ENCODE measurements around the gene EVPLL.
"Not testable (repeated sequence)": the region's sequence is repeated elsewhere in the genome, so short reads cannot be mapped to it uniquely, and the experiment has no call there.

The EVPLL gene

GRCh38 chr17:18401872-18402590, 24.5 kb downstream of the EVPLL start:
- WGBS = 89% methylated on average over 6 of the region's 7 CpGs
- not testable (repeated sequence) for H3K4me1 ChIP-seq (ENCODE audit: insufficient read depth, low read length); H3K9ac ChIP-seq (ENCODE audit: low read depth, low read length); H3K27ac ChIP-seq (ENCODE audit: low read depth, low read length); H3K9me3 ChIP-seq (ENCODE audit: insufficient read depth, low read depth, low read length); H3K27me3 ChIP-seq (ENCODE audit: insufficient read depth, low read length); H3K36me3 ChIP-seq (ENCODE audit: insufficient read depth, low read length); H3K4me3 ChIP-seq (ENCODE audit: low read length)

DNA sequence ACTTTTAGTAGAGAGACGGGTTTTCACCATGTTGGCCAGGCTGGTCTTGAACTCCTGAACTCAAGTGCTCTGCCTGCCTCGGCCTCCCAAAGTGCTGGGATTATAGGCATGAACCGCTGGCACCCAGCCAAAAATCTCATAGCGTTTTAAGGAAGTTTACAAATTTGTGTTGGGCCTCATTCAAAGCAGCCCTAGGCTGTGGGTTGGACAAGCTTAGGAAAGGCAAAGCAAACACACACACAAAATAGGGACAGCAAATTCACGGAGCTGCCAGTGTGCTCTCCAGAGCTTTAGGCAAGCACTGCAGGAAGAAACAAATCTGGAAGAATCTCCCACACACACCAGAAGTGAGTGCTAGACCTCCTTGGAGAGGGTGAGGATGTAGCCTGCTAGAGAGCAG, 25.6 kb downstream of the EVPLL start:
- not testable (repeated sequence) for H3K9ac ChIP-seq (ENCODE audit: low read depth, low read length); H3K27ac ChIP-seq (ENCODE audit: low read depth, low read length); H3K27me3 ChIP-seq (ENCODE audit: insufficient read depth, low read length); H3K4me3 ChIP-seq (ENCODE audit: low read length); H3K9me3 ChIP-seq (ENCODE audit: insufficient read depth, low read depth, low read length); H3K4me1 ChIP-seq (ENCODE audit: insufficient read depth, low read length); H3K36me3 ChIP-seq (ENCODE audit: insufficient read depth, low read length)
- 73% methylated on average over 4 of the region's 5 CpGs for WGBS

GRCh38 chr17:18403604-18404003, 26.0 kb downstream of the EVPLL start:
- no CpG with 5 or more reads among the region's 5 CpGs for WGBS
- not testable (repeated sequence) for H3K4me1 ChIP-seq (ENCODE audit: insufficient read depth, low read length)

DNA sequence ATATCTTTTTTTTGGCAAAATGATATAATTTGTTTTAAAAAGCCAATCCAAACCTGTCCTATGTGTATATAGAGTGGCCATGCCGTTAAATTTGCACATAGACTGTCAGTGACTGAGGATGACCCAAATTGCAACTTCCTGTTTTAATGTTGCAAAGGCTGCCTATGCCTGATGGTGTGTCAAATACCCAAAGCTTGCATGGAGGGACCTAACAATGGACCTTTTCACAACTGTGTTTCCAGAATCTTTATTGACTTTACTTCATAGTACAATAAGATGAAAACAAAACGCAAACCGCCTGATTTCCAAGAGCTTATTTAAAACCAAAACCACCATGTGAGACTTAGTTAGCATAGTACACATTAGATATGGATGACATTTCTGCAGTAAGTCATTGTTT, 31.3 kb downstream of the EVPLL start:
- H3K4me3 ChIP-seq (ENCODE audit: low read length); H3K9ac ChIP-seq (ENCODE audit: low read depth, low read length); H3K9me3 ChIP-seq (ENCODE audit: insufficient read depth, low read depth, low read length); H3K27me3 ChIP-seq (ENCODE audit: insufficient read depth, low read length); H3K27ac ChIP-seq (ENCODE audit: low read depth, low read length); H3K36me3 ChIP-seq (ENCODE audit: insufficient read depth, low read length); H3K4me1 ChIP-seq (ENCODE audit: insufficient read depth, low read length): not testable (repeated sequence)
- 73% methylated on average over 3 of the region's 3 CpGs for WGBS

More at GRCh38 chr17:18403604-18404003, 26.0 kb downstream of the EVPLL start:
- not testable (repeated sequence) for H3K27me3 ChIP-seq (ENCODE audit: insufficient read depth, low read length); H3K36me3 ChIP-seq (ENCODE audit: insufficient read depth, low read length); H3K9me3 ChIP-seq (ENCODE audit: insufficient read depth, low read depth, low read length); H3K27ac ChIP-seq (ENCODE audit: low read depth, low read length); H3K4me3 ChIP-seq (ENCODE audit: low read length); H3K9ac ChIP-seq (ENCODE audit: low read depth, low read length)

- not testable (repeated sequence) for H3K9ac ChIP-seq (ENCODE audit: low read depth, low read length); H3K4me1 ChIP-seq (ENCODE audit: insufficient read depth, low read length); H3K9me3 ChIP-seq (ENCODE audit: insufficient read depth, low read depth, low read length); H3K36me3 ChIP-seq (ENCODE audit: insufficient read depth, low read length); H3K27me3 ChIP-seq (ENCODE audit: insufficient read depth, low read length); H3K4me3 ChIP-seq (ENCODE audit: low read length); H3K27ac ChIP-seq (ENCODE audit: low read depth, low read length)
- WGBS = 81% methylated on average over 3 of the region's 6 CpGs
Observed at GRCh38 chr17:18409321-18409720, 31.7 kb downstream of the EVPLL start.

GRCh38 chr17:18410736-18411135, 33.2 kb downstream of the EVPLL start:
- H3K27me3 ChIP-seq (ENCODE audit: insufficient read depth, low read length); H3K36me3 ChIP-seq (ENCODE audit: insufficient read depth, low read length); H3K27ac ChIP-seq (ENCODE audit: low read depth, low read length); H3K9me3 ChIP-seq (ENCODE audit: insufficient read depth, low read depth, low read length); H3K4me1 ChIP-seq (ENCODE audit: insufficient read depth, low read length): not testable (repeated sequence)
- peak overlapping the region; percentile 29; the same call in 1 of the 2 replicates for H3K9ac ChIP-seq (ENCODE audit: low read depth, low read length)
- peak overlapping the region; percentile 64 for H3K4me3 ChIP-seq (ENCODE audit: low read length)
- WGBS = under 1% methylated on average over 11 of the region's 11 CpGs

DNA sequence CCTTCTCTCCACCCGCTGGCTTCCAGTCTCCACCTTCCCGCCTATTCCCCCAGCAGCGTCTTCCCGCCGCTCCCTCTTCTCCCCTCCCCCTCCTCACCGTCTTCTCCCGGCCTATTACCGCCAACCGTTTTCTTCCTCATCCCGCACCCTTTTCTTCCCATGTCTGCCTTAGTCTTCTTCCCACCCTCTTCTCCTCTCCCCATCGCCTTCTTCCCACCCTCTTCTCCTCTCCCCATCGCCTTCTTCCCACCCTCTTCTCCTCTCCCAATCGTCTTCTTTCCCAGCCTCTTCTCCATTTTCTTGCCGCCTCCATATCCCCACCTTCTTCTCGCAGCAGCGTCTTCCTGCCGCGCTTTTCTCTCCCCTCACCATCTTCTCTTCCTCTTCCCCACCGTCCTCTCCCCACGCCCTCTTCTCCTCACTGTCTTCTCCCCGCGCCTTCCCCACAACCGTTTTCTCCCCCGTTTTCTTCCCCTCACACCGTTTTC, 33.8 kb downstream of the EVPLL start:
- H3K4me1 ChIP-seq (ENCODE audit: insufficient read depth, low read length); H3K9me3 ChIP-seq (ENCODE audit: insufficient read depth, low read depth, low read length); H3K27me3 ChIP-seq (ENCODE audit: insufficient read depth, low read length); H3K36me3 ChIP-seq (ENCODE audit: insufficient read depth, low read length): not testable (repeated sequence)
- H3K27ac ChIP-seq (ENCODE audit: low read depth, low read length) = peak overlapping the region; percentile 84; the same call in 1 of the 2 replicates
- WGBS = under 1% methylated on average over 23 of the region's 25 CpGs
- H3K4me3 ChIP-seq (ENCODE audit: low read length) = peak overlapping the region; percentile 64
- H3K9ac ChIP-seq (ENCODE audit: low read depth, low read length) = peak overlapping the region; percentile 88

- not testable (repeated sequence) for H3K27ac ChIP-seq (ENCODE audit: low read depth, low read length); H3K27me3 ChIP-seq (ENCODE audit: insufficient read depth, low read length); H3K36me3 ChIP-seq (ENCODE audit: insufficient read depth, low read length); H3K4me1 ChIP-seq (ENCODE audit: insufficient read depth, low read length); H3K9me3 ChIP-seq (ENCODE audit: insufficient read depth, low read depth, low read length)
- Histone ChIP-seq H3K4me3 (ENCODE audit: low read length) (peak overlapping the region; percentile 64; the same call in 1 of the 2 replicates), H3K9ac (ENCODE audit: low read depth, low read length) (peak overlapping the region; percentile 88; the same call in 1 of the 2 replicates)
- WGBS = no CpG with 5 or more reads among the region's 32 CpGs
Observed at GRCh38 chr17:18412001-18412538, 34.5 kb downstream of the EVPLL start.

DNA sequence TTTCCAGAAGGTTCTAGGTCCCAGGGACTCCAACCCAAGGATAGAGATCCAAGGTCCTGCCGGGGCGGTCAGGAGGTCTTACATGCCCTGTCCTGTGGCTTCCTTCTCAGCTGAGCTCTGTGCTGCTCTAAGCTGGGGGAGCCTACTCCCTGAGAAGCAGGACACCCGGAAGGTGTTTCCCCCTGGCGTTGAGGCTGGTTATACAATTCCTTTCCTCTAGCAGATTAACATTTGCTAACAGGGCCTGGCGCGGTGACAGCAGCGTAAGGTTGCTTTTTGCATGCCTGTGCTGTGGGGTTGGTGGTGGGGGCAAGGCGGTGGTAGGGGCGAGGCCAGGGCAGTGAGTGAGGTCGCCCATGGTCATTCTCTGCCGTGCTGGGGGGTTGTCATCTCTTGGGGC, 43.9 kb downstream of the EVPLL start:
- H3K27ac ChIP-seq (ENCODE audit: low read depth, low read length); H3K4me1 ChIP-seq (ENCODE audit: insufficient read depth, low read length); H3K27me3 ChIP-seq (ENCODE audit: insufficient read depth, low read length); H3K4me3 ChIP-seq (ENCODE audit: low read length); H3K9me3 ChIP-seq (ENCODE audit: insufficient read depth, low read depth, low read length); H3K36me3 ChIP-seq (ENCODE audit: insufficient read depth, low read length); H3K9ac ChIP-seq (ENCODE audit: low read depth, low read length): not testable (repeated sequence)
- 87% methylated on average over 4 of the region's 11 CpGs for WGBS

DNA sequence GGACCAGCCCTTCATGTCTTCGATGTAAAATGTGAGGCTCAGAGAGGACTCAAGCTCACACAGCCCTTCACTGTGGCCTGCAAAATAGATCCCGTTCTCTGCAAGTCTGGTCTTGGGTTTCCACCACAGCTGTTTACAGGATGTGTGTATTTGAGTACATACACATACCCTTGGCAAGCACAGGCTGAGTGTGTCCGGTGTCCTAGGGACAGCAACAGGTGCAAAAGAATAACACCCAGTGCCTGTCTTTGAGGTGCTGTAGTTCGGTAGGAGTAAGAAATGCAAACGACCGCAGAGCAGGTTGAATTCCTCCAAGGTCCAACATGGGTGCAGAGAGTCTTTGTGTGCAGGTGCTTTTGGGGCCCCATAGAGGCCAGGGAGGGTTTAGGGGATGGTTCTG, 44.9 kb downstream of the EVPLL start:
- H3K9me3 ChIP-seq (ENCODE audit: insufficient read depth, low read depth, low read length); H3K36me3 ChIP-seq (ENCODE audit: insufficient read depth, low read length); H3K4me3 ChIP-seq (ENCODE audit: low read length); H3K4me1 ChIP-seq (ENCODE audit: insufficient read depth, low read length); H3K9ac ChIP-seq (ENCODE audit: low read depth, low read length); H3K27me3 ChIP-seq (ENCODE audit: insufficient read depth, low read length); H3K27ac ChIP-seq (ENCODE audit: low read depth, low read length): not testable (repeated sequence)
- WGBS = 94% methylated on average over 5 of the region's 6 CpGs

DNA sequence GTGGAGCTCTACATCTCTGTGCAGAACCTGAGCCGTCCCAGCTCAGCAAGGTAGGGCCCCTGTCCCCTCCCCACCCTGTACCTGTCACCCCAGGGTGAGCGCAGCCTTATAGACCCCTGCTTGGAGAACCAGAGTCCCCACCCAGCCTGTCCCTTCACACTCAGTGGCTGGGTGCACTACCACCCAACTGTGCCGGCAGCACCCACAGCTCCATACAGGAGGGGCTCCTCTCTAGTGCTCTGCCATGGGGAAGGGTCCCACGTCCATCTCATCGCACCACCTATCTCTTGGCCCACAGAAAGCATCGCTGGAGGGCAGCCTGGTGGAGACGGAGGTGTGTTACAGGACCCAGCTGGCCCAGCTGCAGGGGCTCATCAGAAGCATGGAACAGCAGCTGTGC, 45.4 kb downstream of the EVPLL start:
- H3K4me3 ChIP-seq (ENCODE audit: low read length); H3K4me1 ChIP-seq (ENCODE audit: insufficient read depth, low read length); H3K9ac ChIP-seq (ENCODE audit: low read depth, low read length); H3K36me3 ChIP-seq (ENCODE audit: insufficient read depth, low read length); H3K9me3 ChIP-seq (ENCODE audit: insufficient read depth, low read depth, low read length); H3K27me3 ChIP-seq (ENCODE audit: insufficient read depth, low read length); H3K27ac ChIP-seq (ENCODE audit: low read depth, low read length): not testable (repeated sequence)
- 88% methylated on average over 1 of the region's 7 CpGs for WGBS

GRCh38 chr17:18425593-18425992, 48.0 kb downstream of the EVPLL start:
- H3K27me3 ChIP-seq (ENCODE audit: insufficient read depth, low read length); H3K9me3 ChIP-seq (ENCODE audit: insufficient read depth, low read depth, low read length); H3K4me1 ChIP-seq (ENCODE audit: insufficient read depth, low read length); H3K36me3 ChIP-seq (ENCODE audit: insufficient read depth, low read length); H3K4me3 ChIP-seq (ENCODE audit: low read length); H3K27ac ChIP-seq (ENCODE audit: low read depth, low read length); H3K9ac ChIP-seq (ENCODE audit: low read depth, low read length): not testable (repeated sequence)
- 96% methylated on average over 4 of the region's 6 CpGs for WGBS
